ENCODE measurements around the gene EFNA1. TPM values are rescaled to one million over a fixed set of nuclear protein-coding genes. Genes with fewer than 3 reads are reported as not detected.

The EFNA1 gene
- total RNA-seq, 1 experiment from 2014 or later = 6.5 TPM

GRCh38 chr1:155166471-155167165 is 38.9 kb downstream of the EFNA1 start (continued):
- TF ChIP-seq AFF4 (CRISPR knock-in tag; IDR thresholded peaks at IDR 0.05; ENCODE audit: borderline replicate concordance) = no peak
- no peak for TF ChIP-seq ATF1 (CRISPR knock-in tag; IDR thresholded peaks at IDR 0.05)
- no peak for TF ChIP-seq RORB (CRISPR knock-in tag; IDR thresholded peaks at IDR 0.05)
- TF ChIP-seq CDX4 (CRISPR knock-in tag; IDR thresholded peaks at IDR 0.05; ENCODE audit: borderline replicate concordance) = no peak
- TF ChIP-seq ZBTB21 (CRISPR knock-in tag; IDR thresholded peaks at IDR 0.05; ENCODE audit: borderline replicate concordance) = 0 out of 2 replicates have a peak, but pooled peaks have one; percentile 57
- TF ChIP-seq, protein P1, sequence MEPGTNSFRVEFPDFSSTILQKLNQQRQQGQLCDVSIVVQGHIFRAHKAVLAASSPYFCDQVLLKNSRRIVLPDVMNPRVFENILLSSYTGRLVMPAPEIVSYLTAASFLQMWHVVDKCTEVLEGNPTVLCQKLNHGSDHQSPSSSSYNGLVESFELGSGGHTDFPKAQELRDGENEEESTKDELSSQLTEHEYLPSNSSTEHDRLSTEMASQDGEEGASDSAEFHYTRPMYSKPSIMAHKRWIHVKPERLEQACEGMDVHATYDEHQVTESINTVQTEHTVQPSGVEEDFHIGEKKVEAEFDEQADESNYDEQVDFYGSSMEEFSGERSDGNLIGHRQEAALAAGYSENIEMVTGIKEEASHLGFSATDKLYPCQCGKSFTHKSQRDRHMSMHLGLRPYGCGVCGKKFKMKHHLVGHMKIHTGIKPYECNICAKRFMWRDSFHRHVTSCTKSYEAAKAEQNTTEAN (CRISPR knock-in tag; IDR thresholded peaks at IDR 0.05) = no peak
- no peak for TF ChIP-seq NFE2L1 (CRISPR knock-in tag; IDR thresholded peaks at IDR 0.05)
- no peak for TF ChIP-seq IRF1 (CRISPR knock-in tag; IDR thresholded peaks at IDR 0.05)
- TF ChIP-seq ZNF138 (CRISPR knock-in tag; conservative IDR thresholded peaks at IDR 0.05) = no peak
- peak; percentile 40; the same call in 1 of the 2 replicates for TF ChIP-seq ZNF232 (CRISPR knock-in tag; IDR thresholded peaks at IDR 0.05)
- TF ChIP-seq FOXK1 (CRISPR knock-in tag; IDR thresholded peaks at IDR 0.05) = peak; percentile 75
- no peak for TF ChIP-seq ZNF317 (CRISPR knock-in tag; IDR thresholded peaks at IDR 0.05; ENCODE audit: borderline replicate concordance, low read depth)
- TF ChIP-seq NR3C1 (CRISPR knock-in tag; conservative IDR thresholded peaks at IDR 0.05; ENCODE audit: low read depth) = no peak
- TF ChIP-seq CBFB (CRISPR knock-in tag; IDR thresholded peaks at IDR 0.05; ENCODE audit: low read depth) = 0 out of 2 replicates have a peak, but pooled peaks have one; percentile 56
- TF ChIP-seq, protein P2, sequence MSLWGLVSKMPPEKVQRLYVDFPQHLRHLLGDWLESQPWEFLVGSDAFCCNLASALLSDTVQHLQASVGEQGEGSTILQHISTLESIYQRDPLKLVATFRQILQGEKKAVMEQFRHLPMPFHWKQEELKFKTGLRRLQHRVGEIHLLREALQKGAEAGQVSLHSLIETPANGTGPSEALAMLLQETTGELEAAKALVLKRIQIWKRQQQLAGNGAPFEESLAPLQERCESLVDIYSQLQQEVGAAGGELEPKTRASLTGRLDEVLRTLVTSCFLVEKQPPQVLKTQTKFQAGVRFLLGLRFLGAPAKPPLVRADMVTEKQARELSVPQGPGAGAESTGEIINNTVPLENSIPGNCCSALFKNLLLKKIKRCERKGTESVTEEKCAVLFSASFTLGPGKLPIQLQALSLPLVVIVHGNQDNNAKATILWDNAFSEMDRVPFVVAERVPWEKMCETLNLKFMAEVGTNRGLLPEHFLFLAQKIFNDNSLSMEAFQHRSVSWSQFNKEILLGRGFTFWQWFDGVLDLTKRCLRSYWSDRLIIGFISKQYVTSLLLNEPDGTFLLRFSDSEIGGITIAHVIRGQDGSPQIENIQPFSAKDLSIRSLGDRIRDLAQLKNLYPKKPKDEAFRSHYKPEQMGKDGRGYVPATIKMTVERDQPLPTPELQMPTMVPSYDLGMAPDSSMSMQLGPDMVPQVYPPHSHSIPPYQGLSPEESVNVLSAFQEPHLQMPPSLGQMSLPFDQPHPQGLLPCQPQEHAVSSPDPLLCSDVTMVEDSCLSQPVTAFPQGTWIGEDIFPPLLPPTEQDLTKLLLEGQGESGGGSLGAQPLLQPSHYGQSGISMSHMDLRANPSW (CRISPR knock-in tag; conservative IDR thresholded peaks at IDR 0.05; ENCODE audit: low read depth) = no peak

All from WTC11 (cell line).